Caco-2 (cell line): ENCODE data around the gene APOL4. TPM values are rescaled to one million over a fixed set of nuclear protein-coding genes. Genes with fewer than 3 reads are reported as not detected.
A peak's percentile ranks its signal among the peaks of the same experiment; 100 is the strongest.
"Not testable (repeated sequence)": the region's sequence is repeated elsewhere in the genome, so short reads cannot be mapped to it uniquely, and the experiment has no call there.

Experiments
- BruUV-seq: library from RNA; stranded (reverse); fragments of 400-500 nt; replicated peaks from 2 replicates; lab custom pipeline; 2021; lab: Mats Ljungman, UMichigan
- CTCF ChIA-PET: fragments of 300-600 bp; sonication (Branson Sonifier 250); formaldehyde crosslinking; loops from one replicate; lab custom pipeline; 2022; ENCODE audit warnings: antibody characterized with exemption; lab: Charles Lee
- POLR2A ChIA-PET: fragments of 300-600 bp; sonication (Branson Sonifier 250); formaldehyde crosslinking; loops from one replicate; lab custom pipeline; 2022; ENCODE audit warnings: antibody characterized with exemption; lab: Charles Lee
- DNase-seq, 2 experiments: peaks; one replicate each; pipeline versions ENCODE4 v3.0.0 to v3.0.0-alpha.2; 2020 to 2022
- H3K27me3 ChIP-seq: replicated peaks from 2 replicates; pipeline ENCODE4 v1.6.0; 2011; ENCODE audit warnings: low read length; ENCODE audit not compliant: control insufficient read depth, insufficient read depth
- H3K36me3 ChIP-seq: 2 replicates; pipeline ENCODE4 v1.5.1; 2011; ENCODE audit warnings: low read length; ENCODE audit not compliant: control insufficient read depth, insufficient read depth
- H3K4me1 ChIP-seq: fragments of 250-450 bp; sonication (Bioruptor Pico); 2 replicates; pipeline ENCODE4 v1.5.1; 2020; ENCODE audit warnings: mild to moderate bottlenecking
- H3K4me3 ChIP-seq: 2 replicates; pipeline ENCODE4 v1.5.1; 2011; ENCODE audit warnings: low read depth, mild to moderate bottlenecking, control low read depth, low read length
- H3K9me3 ChIP-seq: fragments of 250-450 bp; sonication (Bioruptor Pico); 2 replicates; pipeline ENCODE4 v1.5.1; 2020; ENCODE audit warnings: mild to moderate bottlenecking, moderate library complexity
- H3K27ac Mint-ChIP-seq: one replicate; pipeline ENCODE4 v1.8.0; 2022; ENCODE audit warnings: mixed read lengths; ENCODE audit not compliant: unreplicated experiment
- H3K27me3 Mint-ChIP-seq: one replicate; pipeline ENCODE4 v1.8.0; 2022; ENCODE audit warnings: mixed read lengths; ENCODE audit not compliant: insufficient read depth, unreplicated experiment
- H3K36me3 Mint-ChIP-seq: one replicate; pipeline ENCODE4 v1.8.0; 2022; ENCODE audit warnings: mild to moderate bottlenecking, mixed read lengths; ENCODE audit not compliant: insufficient read depth, unreplicated experiment
- H3K4me1 Mint-ChIP-seq: one replicate; pipeline ENCODE4 v1.8.0; 2022; ENCODE audit warnings: low read depth, mixed read lengths; ENCODE audit not compliant: unreplicated experiment
- H3K4me3 Mint-ChIP-seq: one replicate; pipeline ENCODE4 v1.8.0; 2022; ENCODE audit warnings: mild to moderate bottlenecking, moderate library complexity, mixed read lengths; ENCODE audit not compliant: unreplicated experiment
- H3K9me3 Mint-ChIP-seq: one replicate; pipeline ENCODE4 v1.8.0; 2022; ENCODE audit warnings: mixed read lengths; ENCODE audit not compliant: unreplicated experiment
- CTCF ChIP-seq, 2 experiments: fragments of 200-600 bp in 1 of 2; IDR thresholded peaks; 1 replicate in 1 of 2; 2 replicates in 1 of 2; pipeline versions ENCODE4 v1.5.1 to v1.8.0; 2011 to 2022; ENCODE audit warnings: antibody characterized with exemption in 1 of 2, control low read depth in 1 of 2, inconsistent platforms in 1 of 2, low read depth in 1 of 2, low read length in 1 of 2, mild to moderate bottlenecking in 1 of 2, moderate library complexity in 1 of 2; ENCODE audit not compliant: insufficient read depth in 1 of 2, severe bottlenecking in 1 of 2, unreplicated experiment in 1 of 2
- intact Hi-C: fragments of 100-400 bp; cut with micrococcal nuclease; formaldehyde crosslinking; loops from one replicate; pipeline ENCODE4 v1.10.0; 2022; ENCODE audit not compliant: unreplicated experiment
- total RNA-seq: library from RNA; stranded (reverse); gene quantifications from 2 replicates; pipeline ENCODE4 v1.2.3, GENCODE V29; 2022

The APOL4 gene
- total RNA-seq, 1 experiment from 2014 or later, result not detected

- Mint-ChIP-seq H3K4me3 (no peak overlapping the region), H3K4me1 (peaks cover 30% of the 10 kb centered on the region), H3K27ac (peak overlapping the region; percentile 3), H3K9me3 (peaks cover 15% of the 10 kb centered on the region), H3K36me3 (no peaks in the 10 kb centered on the region), H3K27me3 (no peaks in the 10 kb centered on the region)
- Histone ChIP-seq H3K36me3 (no peaks in the 10 kb centered on the region), H3K4me1 (peaks cover 21% of the 10 kb centered on the region), H3K9me3 (no peaks in the 10 kb centered on the region), H3K27me3 (no peaks in the 10 kb centered on the region), H3K4me3 (no peak overlapping the region)
- CTCF ChIA-PET, result no interaction called here
- intact Hi-C loops, result no loop called here
- DNase-seq, result no peak
- TF ChIP-seq CTCF (IDR thresholded peaks at IDR 0.05; ENCODE audit: insufficient read depth in 1 of 2, low read depth in 1 of 2, low read length in 1 of 2, severe bottlenecking in 1 of 2, unreplicated experiment in 1 of 2), result no peak
- BruUV-seq, result no TSS peak
- POLR2A ChIA-PET, result no interaction called here
These were observed 47.1 kb downstream of the APOL4 start for GRCh38 chr22:36154423-36154945.

GRCh38 chr22:36153501-36154422 is 47.8 kb downstream of the APOL4 start:
- BruUV-seq, result no TSS peak
- Mint-ChIP-seq H3K9me3 (peaks cover 15% of the 10 kb centered on the region), H3K27me3 (no peaks in the 10 kb centered on the region), H3K36me3 (no peaks in the 10 kb centered on the region), H3K4me3 (peak overlapping the region; percentile 54), H3K4me1 (peaks cover 30% of the 10 kb centered on the region), H3K27ac (peak overlapping the region; percentile 3)
- Histone ChIP-seq H3K27me3 (no peaks in the 10 kb centered on the region), H3K4me3 (no peak overlapping the region), H3K36me3 (no peaks in the 10 kb centered on the region), H3K4me1 (peaks cover 21% of the 10 kb centered on the region), H3K9me3 (no peaks in the 10 kb centered on the region)
- POLR2A ChIA-PET, result no interaction called here
- TF ChIP-seq CTCF (IDR thresholded peaks at IDR 0.05; ENCODE audit: insufficient read depth in 1 of 2, low read depth in 1 of 2, low read length in 1 of 2, severe bottlenecking in 1 of 2, unreplicated experiment in 1 of 2), result no peak
- CTCF ChIA-PET, result no interaction called here
- intact Hi-C loops, result no loop called here
- peak in 1 of 2 experiments; percentile 48 for DNase-seq

GRCh38 chr22:36152821-36153220 is 48.8 kb downstream of the APOL4 start:
- DNase-seq, BruUV-seq, H3K4me3 ChIP-seq, H3K36me3 Mint-ChIP-seq, intact Hi-C loops, H3K4me3 Mint-ChIP-seq, H3K27me3 Mint-ChIP-seq, H3K27me3 ChIP-seq, CTCF ChIA-PET, H3K9me3 ChIP-seq, POLR2A ChIA-PET, H3K36me3 ChIP-seq, H3K27ac Mint-ChIP-seq: not testable (repeated sequence)
- Mint-ChIP-seq H3K9me3 (peaks cover 15% of the 10 kb centered on the region), H3K4me1 (peaks cover 30% of the 10 kb centered on the region)
- H3K4me1 ChIP-seq, result peaks cover 21% of the 10 kb centered on the region
